CD4-positive, alpha-beta T cell (primary cell): ENCODE data around the gene ABCG1. TPM values are rescaled to one million over a fixed set of nuclear protein-coding genes. Genes with fewer than 3 reads are reported as not detected.

Experiments used
- ATAC-seq: fragments of 200-7000 bp; cut with Tn5 transposase; one replicate; pipeline ENCODE4 v1.10.0; 2022; ENCODE audit warnings: mild to moderate bottlenecking; ENCODE audit not compliant: poor library complexity
- CTCF ChIA-PET: fragments of 350-600 bp; sonication (Branson Sonifier 250); formaldehyde crosslinking; loops from one replicate; lab custom pipeline; 2021; ENCODE audit warnings: antibody characterized with exemption, inconsistent platforms; lab: Charles Lee
- POLR2A ChIA-PET: fragments of 350-600 bp; sonication (Branson Sonifier 250); formaldehyde crosslinking; loops from one replicate; lab custom pipeline; 2021; ENCODE audit warnings: antibody characterized with exemption, inconsistent platforms; lab: Charles Lee
- DNase-seq, 14 experiments: peaks; one replicate each; pipeline ENCODE4 v3.0.0-alpha.2; 2013 to 2020; ENCODE audit warnings: mixed read lengths in 2 of 14
- H3K27ac ChIP-seq, 2 donors: one replicate each; pipeline versions ENCODE4 v1.5.1 to v1.7.0; 2013; ENCODE audit warnings: low read length in 2 of 2, low read depth in 1 of 2, mild to moderate bottlenecking in 1 of 2
- H3K27me3 ChIP-seq, 2 experiments: 1 replicate in 1 of 2; 2 replicates in 1 of 2; pipeline versions ENCODE4 v1.6.1 to v1.7.0; 2013; ENCODE audit warnings: low read length in 2 of 2, control low read depth in 1 of 2, mild to moderate bottlenecking in 1 of 2, moderate library complexity in 1 of 2; ENCODE audit not compliant: insufficient read depth in 2 of 2, control insufficient read depth in 1 of 2
- H3K36me3 ChIP-seq: one replicate; pipeline ENCODE4 v1.6.1; 2013; ENCODE audit warnings: low read length, control low read depth; ENCODE audit not compliant: insufficient read depth
- H3K4me1 ChIP-seq: one replicate; pipeline ENCODE4 v1.6.1; 2013; ENCODE audit warnings: low read length, control low read depth; ENCODE audit not compliant: insufficient read depth
- H3K4me3 ChIP-seq: one replicate; pipeline ENCODE4 v1.5.1; 2013; ENCODE audit warnings: mild to moderate bottlenecking, low read length, moderate library complexity
- H3K9me3 ChIP-seq, 2 experiments: 1 replicate in 1 of 2; 2 replicates in 1 of 2; pipeline versions ENCODE4 v1.6.1 to v1.7.0; 2013; ENCODE audit warnings: low read length in 2 of 2, mild to moderate bottlenecking in 2 of 2, control low read depth in 1 of 2, moderate library complexity in 1 of 2; ENCODE audit not compliant: control insufficient read depth in 1 of 2, insufficient read depth in 1 of 2
- H3K27ac Mint-ChIP-seq: one replicate; pipeline ENCODE4 v1.8.0; 2020; ENCODE audit warnings: mixed read lengths
- H3K27me3 Mint-ChIP-seq: one replicate; pipeline ENCODE4 v1.8.0; 2021; ENCODE audit warnings: mixed read lengths
- H3K36me3 Mint-ChIP-seq: one replicate; pipeline ENCODE4 v1.8.0; 2021; ENCODE audit warnings: low read depth, mixed read lengths
- H3K4me1 Mint-ChIP-seq: one replicate; pipeline ENCODE4 v1.8.0; 2021; ENCODE audit warnings: low read depth, mixed read lengths
- H3K4me3 Mint-ChIP-seq: one replicate; pipeline ENCODE4 v1.8.0; 2020; ENCODE audit warnings: mild to moderate bottlenecking, mixed read lengths
- H3K9me3 Mint-ChIP-seq: one replicate; pipeline ENCODE4 v1.8.0; 2020; ENCODE audit warnings: mixed read lengths
- CTCF ChIP-seq: fragments of 200-600 bp; IDR thresholded peaks from one replicate; pipeline ENCODE4 v1.8.0; 2022; ENCODE audit warnings: antibody characterized with exemption, mild to moderate bottlenecking
- intact Hi-C, 2 experiments: fragments of 100-400 bp; cut with DNase I in 1 of 2; cut with micrococcal nuclease in 1 of 2; formaldehyde crosslinking; loops; one replicate each; pipeline versions ENCODE4 v1.15.1 to v1.9.0; 2023 to 2025; cut with DNase I, micrococcal nuclease
- total RNA-seq, 174 experiments: library from RNA in 2 of 174; stranded (reverse) in 2 of 174; gene quantifications; one replicate each; pipeline ENCODE4 v1.2.3 and lab custom pipeline; 2021 to 2026

ABCG1 gene
- total RNA-seq, 2 experiments from 2014 or later = 109 to 116 TPM

- no peaks in the 10 kb centered on the region for H3K4me1 Mint-ChIP-seq
- H3K4me3 Mint-ChIP-seq = no peak within 1 kb of the TSS
- no peak within 1 kb of the TSS for H3K4me3 ChIP-seq
- CTCF ChIA-PET = no interaction called here
- intact Hi-C loops = no loop called here
- POLR2A ChIA-PET = no interaction called here
- no peak for TF ChIP-seq CTCF
- no peak within 1 kb of the TSS for H3K27ac ChIP-seq
- no peaks in the 10 kb centered on the region for H3K36me3 Mint-ChIP-seq
- ATAC-seq (no peak), DNase-seq (peak in 1 of 14 experiments; percentile 25)
- no peaks in the 10 kb centered on the region for H3K27me3 Mint-ChIP-seq
- H3K9me3 Mint-ChIP-seq = no peaks in the 10 kb centered on the region
- no peaks in the 10 kb centered on the region for H3K9me3 ChIP-seq
- no peaks in the 10 kb centered on the region for H3K27me3 ChIP-seq
- no peaks in the 10 kb centered on the region for H3K36me3 ChIP-seq
- H3K4me1 ChIP-seq = peaks cover 7% of the 10 kb centered on the region
- H3K27ac Mint-ChIP-seq = no peak within 1 kb of the TSS
Measured at GRCh38 chr21:42315296-42315891, 96.5 kb downstream of the ABCG1 start, which contains the start of gene TFF3. TSS of gene TFF3 (minus strand) at chr21:42315409. CDS start at chr21:42315374, 35 bp downstream.

GRCh38 chr21:42316891-42317290 is 98.0 kb downstream of the ABCG1 start:
- Mint-ChIP-seq H3K36me3 (no peaks in the 10 kb centered on the region), H3K27ac (no peak overlapping the region), H3K4me1 (no peaks in the 10 kb centered on the region), H3K4me3 (no peak overlapping the region), H3K27me3 (no peaks in the 10 kb centered on the region), H3K9me3 (no peaks in the 10 kb centered on the region)
- TF ChIP-seq CTCF = no peak
- H3K36me3 ChIP-seq = no peaks in the 10 kb centered on the region
- POLR2A ChIA-PET = no interaction called here
- CTCF ChIA-PET = no interaction called here
- peaks cover 7% of the 10 kb centered on the region for H3K4me1 ChIP-seq
- DNase-seq = peak in 1 of 14 experiments; percentile 25
- H3K27ac ChIP-seq = no peak overlapping the region
- H3K27me3 ChIP-seq = no peaks in the 10 kb centered on the region
- H3K9me3 ChIP-seq = no peaks in the 10 kb centered on the region
- no peak overlapping the region for H3K4me3 ChIP-seq
- intact Hi-C loops = no loop called here
- ATAC-seq = no peak

- H3K36me3 ChIP-seq = no peaks in the 10 kb centered on the region
- TF ChIP-seq CTCF = no peak
- ChIA-PET CTCF (no interaction called here), POLR2A (no interaction called here)
- H3K27ac ChIP-seq = no peak overlapping the region
- H3K27ac Mint-ChIP-seq = no peak overlapping the region
- ATAC-seq (no peak), DNase-seq (peak in 1 of 14 experiments; percentile 14)
- H3K4me1 ChIP-seq = peaks cover 7% of the 10 kb centered on the region
- no peaks in the 10 kb centered on the region for H3K9me3 ChIP-seq
- no peaks in the 10 kb centered on the region for H3K9me3 Mint-ChIP-seq
- no peak overlapping the region for H3K4me3 Mint-ChIP-seq
- no peaks in the 10 kb centered on the region for H3K36me3 Mint-ChIP-seq
- no peaks in the 10 kb centered on the region for H3K4me1 Mint-ChIP-seq
- intact Hi-C loops = no loop called here
- no peak overlapping the region for H3K4me3 ChIP-seq
- no peaks in the 10 kb centered on the region for H3K27me3 Mint-ChIP-seq
- no peaks in the 10 kb centered on the region for H3K27me3 ChIP-seq
Measured at GRCh38 chr21:42317341-42317741, 98.4 kb downstream of the ABCG1 start.
